Activated gamma-delta T cell treated with Interleukin-2 at 50 U/mL for 16 hours (primary cell): ENCODE results near the gene FRS3.

Experiments
- DNase-seq: peaks from one replicate; pipeline ENCODE4 v3.0.0-alpha.2; 2020

FRS3 gene

DNA sequence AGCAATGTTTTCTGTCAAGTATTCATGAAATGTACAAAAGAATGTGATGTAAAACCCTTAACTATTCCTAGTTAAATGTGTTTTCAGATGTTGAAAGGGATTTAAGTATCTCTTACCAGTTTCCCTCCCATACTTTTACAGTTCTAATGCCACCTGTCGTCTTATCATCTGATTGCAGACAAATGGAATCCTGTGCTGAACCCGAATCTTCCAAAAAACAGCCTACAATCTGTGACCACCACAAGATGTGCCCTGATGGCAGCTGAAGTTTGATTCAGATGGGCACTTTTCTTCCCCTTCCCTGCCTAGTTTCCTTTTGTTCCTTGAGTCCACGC, 9.7 kb upstream of the FRS3 start:
- no peak for DNase-seq

DNA sequence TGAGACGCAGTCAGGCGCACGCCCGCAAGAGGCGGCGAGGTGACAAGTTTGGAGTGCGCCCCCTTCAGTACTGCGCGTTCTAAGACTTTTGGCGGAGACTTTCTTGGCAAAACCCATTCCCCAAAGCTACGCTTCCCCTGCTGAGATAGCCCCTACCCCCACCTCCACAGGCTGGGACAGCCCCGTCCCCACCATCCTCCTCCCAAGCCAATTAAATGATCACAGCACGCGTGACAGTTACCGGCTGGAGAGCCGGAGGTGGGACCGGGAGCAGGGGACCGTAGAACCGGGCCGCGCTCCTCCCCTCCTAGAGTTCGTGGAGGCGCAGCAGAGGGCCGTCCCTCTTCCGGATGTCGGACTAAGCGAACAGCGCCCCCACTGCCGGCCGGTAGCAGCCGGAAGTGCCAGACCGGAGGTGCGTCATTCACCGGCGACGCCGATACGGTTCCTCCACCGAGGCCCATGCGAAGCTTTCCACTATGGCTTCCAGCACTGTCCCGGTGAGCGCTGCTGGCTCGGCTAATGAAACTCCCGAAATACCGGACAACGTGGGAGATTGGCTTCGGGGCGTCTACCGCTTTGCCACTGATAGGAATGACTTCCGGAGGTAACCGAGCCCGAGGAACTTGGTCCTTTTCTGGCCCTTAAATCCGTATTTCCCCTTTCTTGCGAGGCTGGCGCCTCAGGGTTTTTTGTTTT, 7.7 kb upstream of the FRS3 start, which contains the start of gene TOMM6:
Gene TOMM6 (plus strand): TSS at position 476 of the 699 bp plus-strand sequence. CDS start 4 bp downstream, at position 480.
- DNase-seq: peak; percentile 94

GRCh38 chr6:41786451-41787218, 6.9 kb upstream of the FRS3 start:
- peak; percentile 87 for DNase-seq

DNA sequence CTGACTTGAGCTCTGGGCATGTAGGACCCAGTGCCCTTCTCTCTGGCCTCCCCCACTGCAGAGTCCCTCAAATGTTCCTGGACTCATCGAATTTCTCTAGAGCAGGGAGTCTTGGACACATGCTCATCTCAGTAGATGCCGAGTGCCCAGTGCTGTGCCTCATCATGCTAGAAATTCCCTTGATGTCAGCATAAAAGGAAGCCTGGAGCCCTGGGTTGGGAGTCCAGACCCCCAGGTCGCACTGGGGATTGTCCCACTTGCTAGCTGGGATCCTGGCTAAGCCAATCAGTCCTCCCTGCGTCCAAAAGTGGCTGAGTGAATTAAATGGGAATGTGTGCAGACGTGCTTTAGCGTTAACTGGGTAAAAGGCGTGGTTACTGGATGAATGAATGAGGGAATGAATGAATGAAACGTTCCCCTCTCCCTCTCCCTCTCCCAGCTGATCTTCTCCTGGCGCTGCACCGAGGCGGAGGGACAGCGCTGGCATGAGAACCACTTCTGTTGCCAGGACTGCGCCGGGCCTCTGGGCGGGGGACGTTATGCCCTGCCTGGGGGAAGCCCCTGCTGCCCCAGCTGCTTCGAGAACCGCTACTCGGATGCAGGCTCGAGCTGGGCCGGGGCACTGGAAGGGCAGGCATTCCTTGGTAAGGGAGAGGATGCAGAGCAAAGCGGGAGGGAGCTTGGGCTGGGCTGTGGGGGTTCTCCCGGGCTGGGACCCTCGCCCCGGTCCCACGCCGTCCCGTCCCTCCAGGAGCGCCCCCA, 6.2 kb upstream of the FRS3 start:
- no peak for DNase-seq

GRCh38 chr6:41785254-41785653, 5.6 kb upstream of the FRS3 start:
- DNase-seq: no peak

- no peak for DNase-seq
These were observed 5.0 kb upstream of the FRS3 start for GRCh38 chr6:41784581-41785171.

- no peak for DNase-seq
These were observed 3.5 kb upstream of the FRS3 start for GRCh38 chr6:41783106-41783780.

GRCh38 chr6:41781366-41781730, 1.6 kb upstream of the FRS3 start:
- no peak for DNase-seq

DNA sequence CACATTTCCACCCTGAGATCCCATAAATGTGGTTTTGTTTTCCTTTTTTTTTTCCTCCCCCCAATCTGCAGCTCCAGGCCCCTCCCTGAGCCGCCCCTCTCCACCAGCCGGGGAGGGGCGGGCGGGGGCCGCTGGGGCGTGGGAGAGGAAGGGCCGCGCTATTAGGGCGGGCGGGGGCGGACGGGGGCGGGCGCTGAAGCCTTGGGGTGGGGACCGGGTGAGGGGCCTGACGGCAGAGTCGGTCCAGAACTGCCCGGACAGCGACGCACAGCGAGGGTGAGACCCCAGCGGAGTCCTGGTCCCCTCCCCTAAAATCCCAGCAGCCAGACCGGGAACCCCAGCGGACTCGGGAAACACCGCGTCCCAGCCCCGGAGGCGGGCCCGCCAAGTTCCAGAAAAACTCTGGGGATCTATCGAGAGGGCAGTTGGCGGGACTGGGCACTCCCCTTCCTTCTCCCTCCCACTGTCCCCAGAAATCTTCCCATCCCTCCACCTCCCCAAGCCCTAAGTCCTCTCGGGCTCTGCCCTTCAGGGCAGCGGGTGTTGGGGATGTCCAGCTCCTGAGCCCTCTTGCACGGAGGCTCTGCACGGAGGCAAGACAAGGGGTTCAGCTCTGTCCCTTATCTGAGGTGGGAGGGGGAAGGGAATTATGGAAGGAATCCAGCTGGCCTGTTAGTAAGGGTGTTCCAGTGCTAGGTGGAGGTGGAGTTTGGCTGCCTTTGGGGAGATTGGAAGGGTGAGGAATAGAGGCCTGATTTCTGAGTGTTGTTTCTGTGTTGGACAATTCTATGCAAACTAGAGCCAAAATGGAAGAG, 1.1 kb upstream of the FRS3 start, which contains the start of gene PRICKLE4:
Gene PRICKLE4 (plus strand): TSS at position 232 of the 815 bp plus-strand sequence. CDS start 2,692 bp downstream, outside the sequence.
- no peak for DNase-seq

DNA sequence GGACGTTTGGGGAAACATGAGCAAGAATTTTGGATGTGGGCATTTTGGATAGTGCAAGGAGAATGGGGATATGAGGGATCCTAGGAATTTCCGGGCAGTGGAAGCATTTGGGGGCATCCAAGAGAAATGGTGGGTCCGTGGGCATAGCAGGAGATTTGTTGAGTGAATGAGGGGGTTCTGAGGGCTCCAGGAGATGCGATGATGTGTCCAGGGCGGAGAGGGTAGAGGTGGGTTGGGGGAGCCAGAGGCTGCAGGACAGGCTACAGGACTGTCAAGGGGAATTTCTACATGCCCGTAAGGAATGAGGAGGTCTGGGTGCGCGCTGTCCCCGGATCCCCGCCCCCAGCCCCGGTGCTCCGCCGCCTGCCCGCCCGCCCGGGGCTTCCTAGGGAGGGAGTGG, 364 bp downstream of the FRS3 start:
- DNase-seq: no peak

DNA sequence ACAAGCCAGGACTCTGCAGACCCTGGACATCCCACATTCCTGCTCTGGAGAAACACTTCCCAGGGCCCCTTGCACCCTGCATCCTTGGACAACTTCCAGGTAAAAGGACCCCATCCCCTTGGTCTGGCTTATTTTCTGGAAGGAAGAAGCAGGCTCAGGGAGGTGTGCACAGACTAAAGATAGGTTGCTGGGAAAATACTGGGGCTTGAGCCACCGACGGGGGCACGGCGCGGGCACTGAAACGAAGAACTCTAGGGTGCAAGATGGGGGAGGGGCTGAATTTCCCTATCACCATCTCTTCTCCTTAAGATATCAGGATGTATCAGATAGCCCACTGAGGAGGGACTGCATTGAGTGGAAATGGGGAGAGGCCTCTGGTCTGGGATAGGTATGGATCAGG, 805 bp downstream of the FRS3 start:
- no peak for DNase-seq

- no peak for DNase-seq
These were observed 2.0 kb downstream of the FRS3 start for GRCh38 chr6:41777551-41778285.

DNA sequence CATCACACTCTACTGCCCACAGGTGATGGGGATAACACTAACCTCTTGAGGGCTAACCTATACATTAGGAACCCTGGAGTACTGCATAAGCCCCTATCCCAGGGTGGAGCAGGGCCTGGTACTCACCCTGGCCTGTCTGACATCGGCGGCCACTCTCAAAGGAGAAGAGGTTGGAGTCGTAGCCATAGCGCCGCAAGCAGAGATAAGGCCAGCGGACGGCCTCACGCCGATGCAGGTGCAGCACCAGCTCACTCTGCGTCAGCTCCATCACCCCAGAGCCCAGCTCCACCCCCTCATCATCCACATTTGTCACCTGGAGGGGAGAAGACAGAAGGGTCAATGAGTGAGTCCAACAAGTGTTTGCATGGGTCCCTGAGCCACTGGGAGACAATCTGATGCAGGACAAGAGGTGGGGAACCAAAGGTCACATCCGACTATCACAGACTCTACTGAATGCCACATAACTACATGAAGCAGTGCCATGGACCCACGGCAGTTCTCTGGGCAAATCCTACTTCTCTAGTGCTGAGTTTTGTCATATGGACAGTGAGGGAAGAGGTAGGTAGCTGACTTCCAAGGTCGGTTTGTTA, 4.3 kb downstream of the FRS3 start:
- no peak for DNase-seq

DNA sequence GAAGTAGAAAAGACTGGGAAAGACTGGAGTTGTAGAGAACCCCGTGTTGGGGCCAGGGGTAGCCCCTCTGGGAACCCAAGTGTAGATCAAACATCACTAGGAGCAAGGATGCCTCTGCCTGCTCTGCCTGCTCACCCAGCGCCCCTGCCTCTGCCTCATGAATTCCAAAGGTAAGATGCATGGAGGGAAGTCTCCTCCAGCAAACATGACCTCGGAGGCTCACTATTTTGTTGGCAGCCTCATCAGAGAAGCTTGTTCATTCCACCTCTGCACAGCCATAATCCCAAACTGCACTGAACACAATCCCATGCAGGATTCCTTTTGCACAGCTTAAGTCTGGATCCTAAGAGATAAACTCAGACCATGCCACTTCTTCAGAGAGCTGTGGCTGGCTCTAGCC, 4.9 kb downstream of the FRS3 start:
- DNase-seq: no peak

DNA sequence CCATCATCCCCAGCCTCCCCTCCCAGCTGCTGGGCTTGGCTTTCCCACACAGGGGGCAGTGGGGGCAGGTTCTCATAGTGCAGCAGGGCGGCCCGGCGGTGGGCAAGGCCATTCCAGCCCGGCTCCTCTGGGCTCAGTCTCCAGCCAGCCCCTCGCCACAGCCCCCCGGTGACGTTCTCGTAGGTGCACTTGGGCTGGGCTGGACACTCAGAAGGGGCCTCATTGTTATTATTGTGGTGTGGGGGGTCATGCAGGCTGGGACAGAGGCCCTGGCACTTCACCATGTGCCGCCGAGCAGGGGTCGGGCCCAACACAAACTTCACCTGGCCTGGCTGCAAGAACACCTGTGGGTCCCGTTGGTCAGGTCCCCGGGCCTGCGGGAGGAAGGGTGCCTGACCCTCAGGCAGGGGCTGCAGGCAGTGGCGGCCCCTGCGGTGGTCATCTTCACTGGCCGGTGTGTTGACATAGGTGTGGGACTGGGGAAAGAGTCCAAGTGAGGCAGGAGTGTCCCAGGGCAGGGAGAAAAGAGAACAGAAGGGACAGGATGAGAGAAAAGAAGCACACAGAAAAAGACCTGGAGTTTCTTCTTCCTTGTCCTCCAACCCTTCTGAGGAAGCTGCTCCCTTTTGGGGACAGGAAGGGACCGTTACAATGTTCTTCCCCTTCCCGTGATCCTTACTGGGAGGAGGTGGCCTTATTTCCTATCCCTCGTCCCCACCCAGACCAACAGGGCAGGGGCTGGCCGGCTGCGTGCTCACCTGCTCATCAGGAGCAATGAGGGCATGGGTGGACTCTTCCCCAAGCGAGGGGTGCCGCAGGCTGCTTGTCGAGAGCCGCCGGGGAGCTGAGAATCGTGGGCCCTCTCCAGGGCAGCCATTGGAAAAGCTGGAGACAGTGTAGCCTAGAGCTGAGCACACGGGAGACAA, 8.4 kb downstream of the FRS3 start:
- DNase-seq: no peak

DNA sequence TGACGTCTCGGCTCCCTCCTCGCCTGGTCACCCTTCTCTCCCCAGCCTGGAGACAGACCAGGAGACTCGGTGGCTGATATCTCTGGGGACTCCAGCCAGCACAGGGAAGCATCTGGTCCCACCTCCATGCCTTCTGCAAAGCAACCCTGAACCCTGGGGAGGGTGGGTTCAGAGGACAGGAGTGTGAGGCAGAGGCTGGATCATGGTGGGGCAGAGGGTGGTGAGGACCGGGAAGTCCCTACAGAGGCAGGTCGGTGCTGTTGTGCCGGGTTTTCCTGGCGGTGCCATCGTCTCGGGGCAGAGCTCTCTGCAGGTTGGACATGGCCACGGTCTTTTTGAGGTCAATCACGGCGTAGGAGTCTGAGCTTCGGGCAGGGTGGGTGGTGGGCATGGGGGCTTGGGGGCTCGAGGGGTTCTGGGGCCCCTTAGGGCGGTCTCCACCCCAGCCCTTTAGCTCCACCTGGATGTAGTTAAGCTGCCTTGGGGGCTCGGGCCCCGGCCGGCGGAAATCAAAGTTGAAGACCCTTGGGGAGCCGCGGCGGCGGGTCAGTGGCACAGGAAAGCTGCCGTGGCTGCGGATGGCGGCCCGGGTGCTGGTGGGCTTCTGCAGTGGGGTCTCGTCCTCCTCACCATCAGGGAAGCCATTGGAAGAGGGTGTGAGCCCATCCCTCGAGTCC, 9.2 kb downstream of the FRS3 start:
- DNase-seq: no peak

DNA sequence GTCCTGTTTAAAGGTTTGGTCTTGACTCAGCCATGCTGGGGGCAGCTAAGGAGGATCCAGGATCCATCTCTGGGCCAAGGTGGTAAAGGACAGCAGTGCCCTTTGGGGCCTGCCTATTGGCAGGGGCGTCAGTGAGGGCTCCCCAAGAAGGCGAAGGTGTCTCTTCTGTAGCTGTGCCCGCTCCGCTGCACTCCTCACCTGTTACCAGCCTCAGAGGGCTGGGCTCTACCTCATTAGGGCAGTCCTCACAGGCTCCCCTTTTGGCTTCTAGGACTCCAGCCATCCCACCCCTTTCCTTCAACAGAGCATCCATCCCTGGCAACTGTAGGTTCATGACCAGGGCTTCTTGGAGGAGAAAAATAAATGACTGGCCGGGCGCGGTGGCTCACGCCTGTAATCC, 10.3 kb downstream of the FRS3 start:
- no peak for DNase-seq

GRCh38 chr6:41768545-41769308, 11.0 kb downstream of the FRS3 start:
- no peak for DNase-seq
